Measurements from ENCODE around the gene HNRNPF.

Gene HNRNPF

GRCh38 chr10:43396061-43396927 lies 12.7 kb downstream of the HNRNPF start:
- H4K8ac ChIP-seq (ENCODE audit: low read depth, low read length): no peak overlapping the region
- no peaks in the 10 kb centered on the region for H3K27me3 ChIP-seq (ENCODE audit: control insufficient read depth in 3 of 3, insufficient read depth in 3 of 3, low read depth in 1 of 3, low read length in 3 of 3)
- no peak overlapping the region for H3K14ac ChIP-seq (ENCODE audit: low read length)
- peak overlapping the region; percentile 79 for H3K9ac ChIP-seq (ENCODE audit: low read depth, low read length, poor library complexity)
- H3K79me1 ChIP-seq (ENCODE audit: low read depth, low read length): peaks cover 9% of the 10 kb centered on the region
- H3K4me3 ChIP-seq (ENCODE audit: low read length in 2 of 2): peak overlapping the region; percentile 78 to 87
- no peak overlapping the region for H2BK12ac ChIP-seq (ENCODE audit: low read length)
- H2BK120ac ChIP-seq (ENCODE audit: low read depth, low read length): no peak overlapping the region
- no peaks in the 10 kb centered on the region for H3K9me3 ChIP-seq (replicated peaks in 1 of 2; ENCODE audit: control insufficient read depth in 2 of 2, insufficient read depth in 1 of 2, low read depth in 1 of 2, low read length in 2 of 2)
- H3K36me3 ChIP-seq (replicated peaks in 1 of 2; ENCODE audit: control insufficient read depth in 2 of 2, insufficient read depth in 2 of 2, low read length in 2 of 2): peaks cover 16 to 80% of the 10 kb centered on the region in 2 donors
- H3K18ac ChIP-seq (ENCODE audit: low read length): peak overlapping the region; percentile 91
- H2AK5ac ChIP-seq (ENCODE audit: low read depth, low read length): peak overlapping the region; percentile 71
- peak; percentile 68 for DNase-seq (ENCODE audit: low spot score)
- peak overlapping the region; percentile 81 for H2AFZ ChIP-seq (ENCODE audit: low read length)
- H3K4me2 ChIP-seq (ENCODE audit: insufficient read depth, low read length, poor library complexity, severe bottlenecking): peak overlapping the region; percentile 88
- no peak overlapping the region for H4K91ac ChIP-seq (ENCODE audit: low read depth, low read length, poor library complexity)
- H3K4ac ChIP-seq (ENCODE audit: low read length): no peak overlapping the region
- WGBS, 2 donors (ENCODE audit: extremely low coverage in 2 of 2, insufficient read length in 2 of 2, insufficient replicate concordance in 1 of 2): no CpG with 5 or more reads among the region's 71 CpGs
- H2BK15ac ChIP-seq (ENCODE audit: low read length): no peak overlapping the region
- H3K27ac ChIP-seq (replicated peaks; ENCODE audit: low read length): peak overlapping the region; percentile 93
- H3K23ac ChIP-seq (ENCODE audit: low read depth, low read length, poor library complexity): peak overlapping the region; percentile 98
- peak overlapping the region; percentile 91 for H2BK5ac ChIP-seq (ENCODE audit: low read length)
- H3K4me1 ChIP-seq (ENCODE audit: control insufficient read depth in 2 of 2, insufficient read depth in 1 of 2, low read depth in 1 of 2, low read length in 2 of 2): peaks cover 9 to 13% of the 10 kb centered on the region in 2 donors

DNA sequence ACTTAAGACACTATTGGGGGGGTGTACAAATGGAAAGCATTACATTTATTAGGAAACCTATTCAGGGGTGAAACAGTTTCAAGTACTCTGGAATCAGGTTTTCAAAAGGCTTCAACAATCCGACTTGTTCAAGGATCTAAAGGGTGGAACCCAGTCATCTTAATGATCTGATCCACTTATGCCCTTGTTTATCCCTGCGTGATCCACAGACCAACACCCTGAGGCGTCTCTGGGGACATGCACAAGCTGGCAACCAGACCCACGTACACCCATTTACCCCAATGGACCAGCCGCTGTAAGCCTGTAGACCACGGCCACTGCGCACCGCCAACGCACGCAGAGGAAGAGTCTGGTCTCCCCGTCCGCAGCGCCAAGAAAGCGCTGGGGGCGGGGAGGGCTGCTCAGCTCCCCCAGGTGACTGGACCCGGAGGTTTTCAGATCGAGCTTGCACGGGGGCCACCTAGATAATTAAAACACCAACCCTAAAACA lies 13.4 kb downstream of the HNRNPF start:
- H3K23ac ChIP-seq (ENCODE audit: low read depth, low read length, poor library complexity): no peak overlapping the region
- no peak overlapping the region for H3K14ac ChIP-seq (ENCODE audit: low read length)
- peak overlapping the region; percentile 7 for H3K18ac ChIP-seq (ENCODE audit: low read length)
- no peaks in the 10 kb centered on the region for H3K9me3 ChIP-seq (replicated peaks in 1 of 2; ENCODE audit: control insufficient read depth in 2 of 2, insufficient read depth in 1 of 2, low read depth in 1 of 2, low read length in 2 of 2)
- H3K27me3 ChIP-seq (ENCODE audit: control insufficient read depth in 3 of 3, insufficient read depth in 3 of 3, low read depth in 1 of 3, low read length in 3 of 3): no peaks in the 10 kb centered on the region
- peak overlapping the region; percentile 78 to 87 for H3K4me3 ChIP-seq (ENCODE audit: low read length in 2 of 2)
- no peak for DNase-seq (ENCODE audit: low spot score)
- H4K8ac ChIP-seq (ENCODE audit: low read depth, low read length): no peak overlapping the region
- no CpG with 5 or more reads among the region's 18 CpGs for WGBS, 2 donors (ENCODE audit: extremely low coverage in 2 of 2, insufficient read length in 2 of 2, insufficient replicate concordance in 1 of 2)
- H2AK5ac ChIP-seq (ENCODE audit: low read depth, low read length): peak overlapping the region; percentile 71
- H4K91ac ChIP-seq (ENCODE audit: low read depth, low read length, poor library complexity): no peak overlapping the region
- peak overlapping the region; percentile 82 for H3K9ac ChIP-seq (ENCODE audit: low read depth, low read length, poor library complexity)
- H3K4ac ChIP-seq (ENCODE audit: low read length): no peak overlapping the region
- H2BK5ac ChIP-seq (ENCODE audit: low read length): peak overlapping the region; percentile 91
- peaks cover 9% of the 10 kb centered on the region for H3K79me1 ChIP-seq (ENCODE audit: low read depth, low read length)
- no peak overlapping the region for H2AFZ ChIP-seq (ENCODE audit: low read length)
- H3K27ac ChIP-seq (replicated peaks; ENCODE audit: low read length): no peak overlapping the region
- H2BK15ac ChIP-seq (ENCODE audit: low read length): no peak overlapping the region
- no peak overlapping the region for H2BK12ac ChIP-seq (ENCODE audit: low read length)
- no peak overlapping the region for H2BK120ac ChIP-seq (ENCODE audit: low read depth, low read length)
- peak overlapping the region; percentile 88 for H3K4me2 ChIP-seq (ENCODE audit: insufficient read depth, low read length, poor library complexity, severe bottlenecking)
- peaks cover 17 to 81% of the 10 kb centered on the region in 2 donors for H3K36me3 ChIP-seq (replicated peaks in 1 of 2; ENCODE audit: control insufficient read depth in 2 of 2, insufficient read depth in 2 of 2, low read length in 2 of 2)
- peaks cover 9 to 13% of the 10 kb centered on the region in 2 donors for H3K4me1 ChIP-seq (ENCODE audit: control insufficient read depth in 2 of 2, insufficient read depth in 1 of 2, low read depth in 1 of 2, low read length in 2 of 2)

DNA sequence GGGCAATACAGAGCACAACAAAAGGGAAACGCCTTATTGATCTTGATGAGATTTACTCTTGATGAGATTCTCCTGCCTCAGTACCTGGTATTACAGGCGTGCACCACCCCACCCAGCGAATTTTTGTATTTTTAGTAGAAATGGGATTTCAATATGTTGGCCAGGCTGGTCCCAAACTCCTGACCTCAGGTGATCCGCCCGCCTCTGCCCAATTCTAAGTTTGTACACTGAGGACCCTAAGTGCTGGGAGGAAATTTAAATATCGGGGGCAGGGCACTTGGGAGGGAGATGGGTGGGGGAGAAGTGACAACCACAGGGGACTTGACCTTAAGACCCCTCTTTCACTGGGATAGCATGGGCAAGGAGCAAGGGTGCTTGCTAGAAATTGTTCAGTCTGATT lies 14.1 kb downstream of the HNRNPF start:
- WGBS, 2 donors (ENCODE audit: extremely low coverage in 2 of 2, insufficient read length in 2 of 2, insufficient replicate concordance in 1 of 2): no CpG with 5 or more reads among the region's 6 CpGs
- Histone ChIP-seq H3K23ac (ENCODE audit: low read depth, low read length, poor library complexity) (no peak overlapping the region), H3K9ac (ENCODE audit: low read depth, low read length, poor library complexity) (no peak overlapping the region), H3K4ac (ENCODE audit: low read length) (no peak overlapping the region), H3K36me3 (replicated peaks in 1 of 2; ENCODE audit: control insufficient read depth in 2 of 2, insufficient read depth in 2 of 2, low read length in 2 of 2) (peaks cover 20 to 81% of the 10 kb centered on the region in 2 donors), H4K91ac (ENCODE audit: low read depth, low read length, poor library complexity) (no peak overlapping the region), H2AK5ac (ENCODE audit: low read depth, low read length) (no peak overlapping the region), H3K79me1 (ENCODE audit: low read depth, low read length) (peaks cover 10% of the 10 kb centered on the region), H2BK15ac (ENCODE audit: low read length) (no peak overlapping the region), H2BK5ac (ENCODE audit: low read length) (no peak overlapping the region), H3K18ac (ENCODE audit: low read length) (no peak overlapping the region), H2BK120ac (ENCODE audit: low read depth, low read length) (no peak overlapping the region), H3K27me3 (ENCODE audit: control insufficient read depth in 3 of 3, insufficient read depth in 3 of 3, low read depth in 1 of 3, low read length in 3 of 3) (no peaks in the 10 kb centered on the region), H3K14ac (ENCODE audit: low read length) (no peak overlapping the region), H3K9me3 (replicated peaks in 1 of 2; ENCODE audit: control insufficient read depth in 2 of 2, insufficient read depth in 1 of 2, low read depth in 1 of 2, low read length in 2 of 2) (no peaks in the 10 kb centered on the region), H3K4me3 (ENCODE audit: low read length in 2 of 2) (peak overlapping the region in 1 of 2 donors; percentile 78), H3K4me1 (ENCODE audit: control insufficient read depth in 2 of 2, insufficient read depth in 1 of 2, low read depth in 1 of 2, low read length in 2 of 2) (peaks cover 9 to 13% of the 10 kb centered on the region in 2 donors), H3K27ac (replicated peaks; ENCODE audit: low read length) (no peak overlapping the region), H4K8ac (ENCODE audit: low read depth, low read length) (no peak overlapping the region), H2BK12ac (ENCODE audit: low read length) (no peak overlapping the region), H3K4me2 (ENCODE audit: insufficient read depth, low read length, poor library complexity, severe bottlenecking) (no peak overlapping the region), H2AFZ (ENCODE audit: low read length) (no peak overlapping the region)
- DNase-seq (ENCODE audit: low spot score): no peak

DNA sequence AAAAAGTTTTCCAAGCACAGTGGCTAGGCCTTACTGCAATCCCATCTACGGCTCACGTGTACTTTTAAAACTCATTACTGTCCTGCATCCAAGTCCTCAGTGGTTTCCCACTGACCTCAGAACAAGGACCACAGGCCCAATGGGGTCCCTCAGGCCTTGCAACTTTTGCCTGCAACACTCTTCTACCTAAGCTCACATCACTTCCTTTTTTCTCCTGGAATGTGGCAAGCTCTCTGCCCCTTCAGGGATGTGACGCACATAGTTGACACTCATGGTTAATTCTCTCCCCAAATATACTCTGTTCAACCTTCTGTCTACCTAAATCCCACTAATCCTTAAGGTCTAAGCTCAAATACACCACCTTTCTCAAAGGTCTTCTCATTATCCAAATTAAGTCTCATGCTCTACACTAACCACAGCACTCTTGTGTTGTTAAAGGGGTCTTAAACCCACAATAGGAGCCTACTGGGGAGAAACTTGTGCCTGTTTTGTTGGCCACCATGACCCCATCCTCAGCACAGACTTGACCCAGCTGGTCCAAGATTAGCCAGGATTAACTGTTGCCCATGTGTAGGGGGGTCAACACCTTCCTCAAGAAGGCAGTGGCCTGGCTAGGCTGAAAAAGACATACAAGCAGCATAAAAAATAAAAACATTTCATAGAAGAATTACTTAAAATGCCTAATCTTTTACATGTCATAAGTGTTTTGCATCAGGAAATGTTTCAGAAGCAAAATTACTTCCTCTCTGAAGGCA lies 15.2 kb downstream of the HNRNPF start:
- Histone ChIP-seq H2BK120ac (ENCODE audit: low read depth, low read length) (no peak overlapping the region), H3K27me3 (ENCODE audit: control insufficient read depth in 3 of 3, insufficient read depth in 3 of 3, low read depth in 1 of 3, low read length in 3 of 3) (no peaks in the 10 kb centered on the region), H3K18ac (ENCODE audit: low read length) (no peak overlapping the region), H3K4me1 (ENCODE audit: control insufficient read depth in 2 of 2, insufficient read depth in 1 of 2, low read depth in 1 of 2, low read length in 2 of 2) (peaks cover 9 to 13% of the 10 kb centered on the region in 2 donors), H3K79me1 (ENCODE audit: low read depth, low read length) (peaks cover 10% of the 10 kb centered on the region), H3K36me3 (replicated peaks in 1 of 2; ENCODE audit: control insufficient read depth in 2 of 2, insufficient read depth in 2 of 2, low read length in 2 of 2) (peaks cover 22 to 81% of the 10 kb centered on the region in 2 donors), H2BK15ac (ENCODE audit: low read length) (no peak overlapping the region), H2AFZ (ENCODE audit: low read length) (no peak overlapping the region), H3K4me2 (ENCODE audit: insufficient read depth, low read length, poor library complexity, severe bottlenecking) (no peak overlapping the region), H2AK5ac (ENCODE audit: low read depth, low read length) (no peak overlapping the region), H2BK12ac (ENCODE audit: low read length) (no peak overlapping the region), H3K23ac (ENCODE audit: low read depth, low read length, poor library complexity) (no peak overlapping the region), H3K9ac (ENCODE audit: low read depth, low read length, poor library complexity) (no peak overlapping the region), H3K4ac (ENCODE audit: low read length) (no peak overlapping the region), H3K9me3 (replicated peaks in 1 of 2; ENCODE audit: control insufficient read depth in 2 of 2, insufficient read depth in 1 of 2, low read depth in 1 of 2, low read length in 2 of 2) (no peaks in the 10 kb centered on the region), H3K27ac (replicated peaks; ENCODE audit: low read length) (no peak overlapping the region), H3K14ac (ENCODE audit: low read length) (no peak overlapping the region), H4K91ac (ENCODE audit: low read depth, low read length, poor library complexity) (no peak overlapping the region), H2BK5ac (ENCODE audit: low read length) (no peak overlapping the region), H4K8ac (ENCODE audit: low read depth, low read length) (no peak overlapping the region), H3K4me3 (ENCODE audit: low read length in 2 of 2) (no peak overlapping the region)
- WGBS, 2 donors (ENCODE audit: extremely low coverage in 2 of 2, insufficient read length in 2 of 2, insufficient replicate concordance in 1 of 2): no CpG with 5 or more reads among the region's 3 CpGs
- DNase-seq (ENCODE audit: low spot score): no peak
